RWPE2 (cell line): ENCODE measurements around the gene NSUN4.
"Not testable (repeated sequence)": the region's sequence is repeated elsewhere in the genome, so short reads cannot be mapped to it uniquely, and the experiment has no call there.

Experiments used
- ATAC-seq: fragments of 200-7000 bp; cut with Tn5 transposase; 3 replicates; pipeline ENCODE4 v1.9.1; 2021; ENCODE audit warnings: low read depth
- DNase-seq: peaks from one replicate; pipeline ENCODE4 v3.0.0-alpha.2; 2020; ENCODE audit warnings: low spot score
- H3K27ac ChIP-seq: fragments of 450-650 bp; 2 replicates; pipeline ENCODE4 v1.5.1; 2017; ENCODE audit warnings: mild to moderate bottlenecking; ENCODE audit not compliant: poor library complexity, severe bottlenecking
- H3K27me3 ChIP-seq: fragments of 250-450 bp; sonication (Bioruptor Pico); 2 replicates; pipeline ENCODE4 v1.5.1; 2021; ENCODE audit warnings: mild to moderate bottlenecking, moderate library complexity; ENCODE audit not compliant: insufficient read depth, poor library complexity, severe bottlenecking
- H3K36me3 ChIP-seq: fragments of 250-450 bp; sonication (Bioruptor Pico); 2 replicates; pipeline ENCODE4 v1.5.1; 2020; ENCODE audit warnings: low read depth, mild to moderate bottlenecking, moderate library complexity
- H3K4me1 ChIP-seq: fragments of 250-450 bp; sonication (Bioruptor Pico); 2 replicates; pipeline ENCODE4 v1.5.1; 2021; ENCODE audit warnings: mild to moderate bottlenecking, moderate library complexity; ENCODE audit not compliant: insufficient read depth, poor library complexity, severe bottlenecking
- H3K4me3 ChIP-seq: fragments of 250-450 bp; sonication (Bioruptor Pico); 2 replicates; pipeline ENCODE4 v1.5.1; 2021; ENCODE audit warnings: mild to moderate bottlenecking, moderate library complexity; ENCODE audit not compliant: severe bottlenecking
- H3K9me3 ChIP-seq: fragments of 250-450 bp; sonication (Bioruptor Pico); 2 replicates; pipeline ENCODE4 v1.5.1; 2021; ENCODE audit warnings: mild to moderate bottlenecking, moderate library complexity; ENCODE audit not compliant: severe bottlenecking
- TF ChIP-seq, protein P1 (sequence below): fragments of 450-650 bp; IDR thresholded peaks from one replicate; pipeline ENCODE4 v1.5.1; 2017; ENCODE audit warnings: mild to moderate bottlenecking, moderate library complexity; ENCODE audit not compliant: poor library complexity, severe bottlenecking

Gene NSUN4

DNA sequence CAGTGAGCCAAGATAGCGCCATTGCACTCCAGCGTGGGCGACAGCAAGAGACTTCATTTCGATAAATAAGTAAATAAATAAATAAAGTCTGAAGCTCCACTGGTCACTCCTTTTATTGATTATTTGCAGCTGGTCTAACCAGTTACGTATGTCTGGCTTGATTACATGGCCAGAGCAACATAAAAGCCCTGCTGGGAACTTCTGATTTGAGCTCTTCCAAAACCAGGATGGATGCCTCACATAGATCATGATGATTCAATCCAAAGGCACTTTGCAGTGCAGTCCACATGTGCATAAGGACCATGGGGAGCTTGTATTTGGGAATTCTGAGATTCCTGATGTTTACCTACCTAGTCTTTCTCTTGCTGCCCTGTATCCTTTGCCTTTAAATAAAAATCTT is 24.0 kb downstream of the NSUN4 start:
- no peak overlapping the region for H3K27ac ChIP-seq
- H3K4me3 ChIP-seq = no peak overlapping the region
- ATAC-seq (no peak), DNase-seq (no peak)
- H3K27me3 ChIP-seq = no peaks in the 10 kb centered on the region
- no peaks in the 10 kb centered on the region for H3K4me1 ChIP-seq
- H3K9me3 ChIP-seq = no peaks in the 10 kb centered on the region
- TF ChIP-seq, protein P1, sequence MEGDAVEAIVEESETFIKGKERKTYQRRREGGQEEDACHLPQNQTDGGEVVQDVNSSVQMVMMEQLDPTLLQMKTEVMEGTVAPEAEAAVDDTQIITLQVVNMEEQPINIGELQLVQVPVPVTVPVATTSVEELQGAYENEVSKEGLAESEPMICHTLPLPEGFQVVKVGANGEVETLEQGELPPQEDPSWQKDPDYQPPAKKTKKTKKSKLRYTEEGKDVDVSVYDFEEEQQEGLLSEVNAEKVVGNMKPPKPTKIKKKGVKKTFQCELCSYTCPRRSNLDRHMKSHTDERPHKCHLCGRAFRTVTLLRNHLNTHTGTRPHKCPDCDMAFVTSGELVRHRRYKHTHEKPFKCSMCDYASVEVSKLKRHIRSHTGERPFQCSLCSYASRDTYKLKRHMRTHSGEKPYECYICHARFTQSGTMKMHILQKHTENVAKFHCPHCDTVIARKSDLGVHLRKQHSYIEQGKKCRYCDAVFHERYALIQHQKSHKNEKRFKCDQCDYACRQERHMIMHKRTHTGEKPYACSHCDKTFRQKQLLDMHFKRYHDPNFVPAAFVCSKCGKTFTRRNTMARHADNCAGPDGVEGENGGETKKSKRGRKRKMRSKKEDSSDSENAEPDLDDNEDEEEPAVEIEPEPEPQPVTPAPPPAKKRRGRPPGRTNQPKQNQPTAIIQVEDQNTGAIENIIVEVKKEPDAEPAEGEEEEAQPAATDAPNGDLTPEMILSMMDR = no peak
- peaks cover 51% of the 10 kb centered on the region for H3K36me3 ChIP-seq

DNA sequence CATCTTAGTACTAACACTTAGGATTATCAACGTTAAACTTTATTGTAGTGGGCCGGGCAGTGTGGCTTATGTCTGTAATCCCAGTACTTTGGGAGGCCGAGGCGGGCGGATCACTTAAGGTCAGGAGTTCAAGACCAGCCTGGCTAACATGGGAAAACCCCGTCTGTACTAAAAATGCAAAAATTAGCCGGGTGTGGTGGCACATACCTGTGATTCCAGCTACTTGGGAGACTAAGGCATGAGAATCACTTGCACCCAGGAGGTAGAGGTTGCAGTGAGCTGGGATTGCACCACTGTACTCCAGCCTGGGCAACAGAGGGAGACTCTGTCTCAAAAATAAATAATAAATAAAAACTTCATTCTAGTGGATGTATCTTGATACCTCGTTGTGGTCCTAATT is 25.2 kb downstream of the NSUN4 start:
- H3K27me3 ChIP-seq = not testable (repeated sequence)

DNA sequence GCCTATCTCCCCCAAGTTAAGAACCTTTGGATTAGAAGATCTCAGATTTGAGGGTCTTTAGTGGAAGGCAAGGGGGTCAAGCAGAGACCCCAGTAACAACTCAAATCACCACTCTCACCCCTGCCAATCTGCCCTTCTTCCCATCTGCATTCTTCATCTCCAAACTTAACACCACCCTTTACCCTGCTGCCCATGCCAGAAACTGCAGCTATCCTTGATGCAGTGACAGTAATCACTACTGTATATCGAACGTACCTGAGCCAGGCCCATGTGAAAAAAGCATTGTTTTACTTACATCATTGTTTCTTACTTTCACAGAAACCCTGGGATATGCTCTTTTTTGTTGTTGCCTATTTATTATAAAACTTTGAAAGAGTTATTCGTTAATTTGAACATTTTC is 26.5 kb downstream of the NSUN4 start:
- no peak for ATAC-seq
- no peak overlapping the region for H3K27ac ChIP-seq
- no peaks in the 10 kb centered on the region for H3K9me3 ChIP-seq
- DNase-seq = no peak
- no peaks in the 10 kb centered on the region for H3K27me3 ChIP-seq
- no peak overlapping the region for H3K4me3 ChIP-seq
- H3K36me3 ChIP-seq = peaks cover 30% of the 10 kb centered on the region
- TF ChIP-seq, protein P1 = no peak
- no peaks in the 10 kb centered on the region for H3K4me1 ChIP-seq

More for the DNA sequence above, 25.2 kb downstream of the NSUN4 start:
- DNase-seq, H3K4me3 ChIP-seq, ATAC-seq, H3K4me1 ChIP-seq, H3K9me3 ChIP-seq, H3K27ac ChIP-seq: not testable (repeated sequence)
- H3K36me3 ChIP-seq = peaks cover 43% of the 10 kb centered on the region

DNA sequence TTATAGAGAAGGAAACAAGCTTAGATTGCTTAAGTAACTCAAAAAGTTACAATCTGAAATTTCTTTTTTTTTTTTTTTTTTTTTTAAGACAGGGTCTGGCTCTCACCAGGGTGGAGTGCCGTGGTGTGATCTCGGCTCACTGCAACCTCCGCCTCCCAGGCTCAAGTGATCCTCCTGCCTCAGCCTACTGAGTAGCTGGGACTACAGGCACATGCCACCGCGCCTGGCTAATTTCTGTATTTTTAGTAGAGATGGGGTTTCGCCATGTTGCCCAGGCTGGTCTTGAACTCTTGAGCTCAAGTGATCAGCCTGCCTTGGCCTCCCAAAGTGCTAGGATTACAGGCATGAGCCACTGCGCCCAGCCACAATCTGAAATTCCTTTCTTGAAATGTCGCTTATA is 27.1 kb downstream of the NSUN4 start:
- H3K27ac ChIP-seq, H3K4me1 ChIP-seq, ATAC-seq, H3K4me3 ChIP-seq, H3K9me3 ChIP-seq, H3K27me3 ChIP-seq, DNase-seq: not testable (repeated sequence)
- peaks cover 24% of the 10 kb centered on the region for H3K36me3 ChIP-seq

DNA sequence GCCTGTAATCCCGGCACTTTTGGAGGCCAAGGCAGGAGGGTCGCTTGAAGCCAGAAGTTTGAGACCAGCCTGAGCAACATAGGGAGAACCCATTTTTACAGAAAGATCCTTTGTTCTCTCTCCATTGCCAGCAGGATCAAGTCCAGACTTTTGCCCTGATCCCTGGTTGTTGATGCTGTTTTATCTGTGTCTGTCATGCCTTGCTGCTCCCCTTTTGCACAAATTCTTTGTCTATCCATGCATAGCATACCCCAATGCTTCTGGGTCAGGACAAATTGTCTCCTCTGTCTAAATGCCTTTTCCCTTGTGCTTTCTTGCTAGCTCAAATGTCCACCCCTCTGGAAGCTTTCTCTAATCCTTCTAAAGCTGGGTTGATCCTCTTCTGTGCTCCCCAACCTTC is 28.2 kb downstream of the NSUN4 start:
- TF ChIP-seq, protein P1 = no peak
- Histone ChIP-seq H3K27me3 (no peaks in the 10 kb centered on the region), H3K4me3 (no peak overlapping the region), H3K4me1 (no peaks in the 10 kb centered on the region), H3K9me3 (no peaks in the 10 kb centered on the region), H3K27ac (no peak overlapping the region), H3K36me3 (peaks cover 13% of the 10 kb centered on the region)
- ATAC-seq = no peak
- no peak for DNase-seq

DNA sequence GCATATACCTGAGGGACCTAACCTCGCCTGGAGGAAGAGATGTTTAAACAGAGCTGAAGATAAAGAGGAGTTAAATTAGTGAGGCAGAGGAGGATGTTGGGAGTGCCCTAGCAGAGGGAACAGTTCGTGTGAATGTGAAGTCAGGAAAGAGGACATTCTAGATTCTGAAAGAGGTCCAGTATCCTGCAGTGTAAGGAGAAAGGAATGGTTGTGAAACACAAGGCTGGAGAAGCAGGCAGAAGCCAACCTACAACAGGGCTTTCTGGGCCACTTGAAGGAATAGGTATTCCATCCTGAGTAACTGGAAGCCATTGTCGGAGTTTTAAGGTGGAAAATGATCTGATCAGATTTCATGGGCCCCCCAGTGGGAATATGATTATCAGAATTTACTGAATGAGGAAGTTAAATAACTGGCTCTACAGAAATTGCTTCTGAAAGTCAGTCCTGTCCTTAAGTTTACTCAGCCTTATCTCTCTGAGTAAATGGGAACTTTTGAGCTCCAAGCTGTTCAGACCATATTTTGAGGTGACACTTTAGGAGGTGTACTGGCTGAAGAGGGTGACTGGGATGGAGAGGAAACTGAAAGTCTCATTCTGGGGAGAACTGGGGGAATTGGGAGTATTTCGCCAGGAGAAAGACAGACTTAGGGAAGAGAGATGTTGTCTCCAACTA is 29.1 kb downstream of the NSUN4 start:
- H3K27ac ChIP-seq = no peak overlapping the region
- TF ChIP-seq, protein P1 = no peak
- ATAC-seq (peak; percentile 10; the same call in 1 of the 3 replicates), DNase-seq (no peak)
- H3K27me3 ChIP-seq = no peaks in the 10 kb centered on the region
- H3K36me3 ChIP-seq = peaks cover 11% of the 10 kb centered on the region
- H3K4me1 ChIP-seq = no peaks in the 10 kb centered on the region
- H3K4me3 ChIP-seq = no peak overlapping the region
- no peaks in the 10 kb centered on the region for H3K9me3 ChIP-seq
